ENCODE data around the gene RBP4. TPM values are rescaled to one million over a fixed set of nuclear protein-coding genes. Genes with fewer than 3 reads are reported as not detected.

RBP4 gene
- total RNA-seq, 1 experiment from 2014 or later: 2.2 TPM

GRCh38 chr10:93608421-93608820, 7.4 kb upstream of the RBP4 start (continued):
- TF ChIP-seq ZMAT4 (CRISPR knock-in tag; IDR thresholded peaks at IDR 0.05) (no peak), ZNF219 (CRISPR knock-in tag; IDR thresholded peaks at IDR 0.05; ENCODE audit: borderline replicate concordance) (no peak)
- TF ChIP-seq, protein P1, sequence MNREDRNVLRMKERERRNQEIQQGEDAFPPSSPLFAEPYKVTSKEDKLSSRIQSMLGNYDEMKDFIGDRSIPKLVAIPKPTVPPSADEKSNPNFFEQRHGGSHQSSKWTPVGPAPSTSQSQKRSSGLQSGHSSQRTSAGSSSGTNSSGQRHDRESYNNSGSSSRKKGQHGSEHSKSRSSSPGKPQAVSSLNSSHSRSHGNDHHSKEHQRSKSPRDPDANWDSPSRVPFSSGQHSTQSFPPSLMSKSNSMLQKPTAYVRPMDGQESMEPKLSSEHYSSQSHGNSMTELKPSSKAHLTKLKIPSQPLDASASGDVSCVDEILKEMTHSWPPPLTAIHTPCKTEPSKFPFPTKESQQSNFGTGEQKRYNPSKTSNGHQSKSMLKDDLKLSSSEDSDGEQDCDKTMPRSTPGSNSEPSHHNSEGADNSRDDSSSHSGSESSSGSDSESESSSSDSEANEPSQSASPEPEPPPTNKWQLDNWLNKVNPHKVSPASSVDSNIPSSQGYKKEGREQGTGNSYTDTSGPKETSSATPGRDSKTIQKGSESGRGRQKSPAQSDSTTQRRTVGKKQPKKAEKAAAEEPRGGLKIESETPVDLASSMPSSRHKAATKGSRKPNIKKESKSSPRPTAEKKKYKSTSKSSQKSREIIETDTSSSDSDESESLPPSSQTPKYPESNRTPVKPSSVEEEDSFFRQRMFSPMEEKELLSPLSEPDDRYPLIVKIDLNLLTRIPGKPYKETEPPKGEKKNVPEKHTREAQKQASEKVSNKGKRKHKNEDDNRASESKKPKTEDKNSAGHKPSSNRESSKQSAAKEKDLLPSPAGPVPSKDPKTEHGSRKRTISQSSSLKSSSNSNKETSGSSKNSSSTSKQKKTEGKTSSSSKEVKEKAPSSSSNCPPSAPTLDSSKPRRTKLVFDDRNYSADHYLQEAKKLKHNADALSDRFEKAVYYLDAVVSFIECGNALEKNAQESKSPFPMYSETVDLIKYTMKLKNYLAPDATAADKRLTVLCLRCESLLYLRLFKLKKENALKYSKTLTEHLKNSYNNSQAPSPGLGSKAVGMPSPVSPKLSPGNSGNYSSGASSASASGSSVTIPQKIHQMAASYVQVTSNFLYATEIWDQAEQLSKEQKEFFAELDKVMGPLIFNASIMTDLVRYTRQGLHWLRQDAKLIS (CRISPR knock-in tag; IDR thresholded peaks at IDR 0.05; ENCODE audit: borderline replicate concordance): no peak

- TF ChIP-seq NR1H2 (CRISPR knock-in tag; IDR thresholded peaks at IDR 0.05) (no peak), TCF7 (CRISPR knock-in tag; IDR thresholded peaks at IDR 0.05; ENCODE audit: low read depth) (no peak), STAT6 (CRISPR knock-in tag; conservative IDR thresholded peaks at IDR 0.05; ENCODE audit: low read depth) (no peak), FOXP1 (CRISPR knock-in tag; IDR thresholded peaks at IDR 0.05; ENCODE audit: borderline replicate concordance) (no peak), ATF2 (CRISPR knock-in tag; IDR thresholded peaks at IDR 0.05; ENCODE audit: borderline replicate concordance, low read depth) (no peak), ATF6 (CRISPR knock-in tag; IDR thresholded peaks at IDR 0.05) (no peak), ZNF423 (CRISPR knock-in tag; IDR thresholded peaks at IDR 0.05) (no peak), ZSCAN18 (CRISPR knock-in tag; IDR thresholded peaks at IDR 0.05) (no peak), ZNF532 (CRISPR knock-in tag; IDR thresholded peaks at IDR 0.05; ENCODE audit: borderline replicate concordance) (no peak)
- TF ChIP-seq, protein P2, sequence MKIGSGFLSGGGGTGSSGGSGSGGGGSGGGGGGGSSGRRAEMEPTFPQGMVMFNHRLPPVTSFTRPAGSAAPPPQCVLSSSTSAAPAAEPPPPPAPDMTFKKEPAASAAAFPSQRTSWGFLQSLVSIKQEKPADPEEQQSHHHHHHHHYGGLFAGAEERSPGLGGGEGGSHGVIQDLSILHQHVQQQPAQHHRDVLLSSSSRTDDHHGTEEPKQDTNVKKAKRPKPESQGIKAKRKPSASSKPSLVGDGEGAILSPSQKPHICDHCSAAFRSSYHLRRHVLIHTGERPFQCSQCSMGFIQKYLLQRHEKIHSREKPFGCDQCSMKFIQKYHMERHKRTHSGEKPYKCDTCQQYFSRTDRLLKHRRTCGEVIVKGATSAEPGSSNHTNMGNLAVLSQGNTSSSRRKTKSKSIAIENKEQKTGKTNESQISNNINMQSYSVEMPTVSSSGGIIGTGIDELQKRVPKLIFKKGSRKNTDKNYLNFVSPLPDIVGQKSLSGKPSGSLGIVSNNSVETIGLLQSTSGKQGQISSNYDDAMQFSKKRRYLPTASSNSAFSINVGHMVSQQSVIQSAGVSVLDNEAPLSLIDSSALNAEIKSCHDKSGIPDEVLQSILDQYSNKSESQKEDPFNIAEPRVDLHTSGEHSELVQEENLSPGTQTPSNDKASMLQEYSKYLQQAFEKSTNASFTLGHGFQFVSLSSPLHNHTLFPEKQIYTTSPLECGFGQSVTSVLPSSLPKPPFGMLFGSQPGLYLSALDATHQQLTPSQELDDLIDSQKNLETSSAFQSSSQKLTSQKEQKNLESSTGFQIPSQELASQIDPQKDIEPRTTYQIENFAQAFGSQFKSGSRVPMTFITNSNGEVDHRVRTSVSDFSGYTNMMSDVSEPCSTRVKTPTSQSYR (CRISPR knock-in tag; IDR thresholded peaks at IDR 0.05): no peak
- Mint-ChIP-seq H3K4me1 (peaks cover 8% of the 10 kb centered on the region), H3K9me3 (peaks cover 4% of the 10 kb centered on the region; the same call in 1 of the 2 replicates), H3K4me3 (no peak overlapping the region), H3K36me3 (no peaks in the 10 kb centered on the region), H3K27ac (no peak overlapping the region), H3K27me3 (ENCODE audit: low read depth) (peaks cover 53% of the 10 kb centered on the region)
- POLR2A ChIA-PET: no interaction called here
- CTCF ChIA-PET: interaction anchor here (0.9 kb wide), 1 partner anchor 49 kb away, joined by 3 read pairs; no protein-coding TSS in a partner anchor
- ATAC-seq (no peak), DNase-seq (ENCODE audit: low spot score) (no peak)
Measured at GRCh38 chr10:93604146-93604545, 3.1 kb upstream of the RBP4 start.
